Activated CD8-positive, alpha-beta memory T cell treated with anti-CD3 and anti-CD28 coated beads, Interleukin-2, amount 50 U/mL, for 24 hours (primary cell): ENCODE measurements around the gene TPRX2.
"Not testable (repeated sequence)": the region's sequence is repeated elsewhere in the genome, so short reads cannot be mapped to it uniquely, and the experiment has no call there.

Source experiments
- DNase-seq: peaks from one replicate; pipeline ENCODE4 v3.0.0-alpha.2; 2020; ENCODE audit errors: extremely low read depth

The TPRX2 gene

GRCh38 chr19:47858646-47859285, at the start of gene TPRX2:
Gene TPRX2, plus strand, starts transcription at chr19:47859235. Its CDS starts 12 bp downstream, at chr19:47859247.
- not testable (repeated sequence) for DNase-seq

- DNase-seq = peak; percentile 44
Observed at GRCh38 chr19:47813304-47813994, 45.6 kb upstream of the TPRX2 start.

- DNase-seq = no peak
Observed at GRCh38 chr19:47813995-47814328, 45.1 kb upstream of the TPRX2 start.

- DNase-seq = not testable (repeated sequence)
Observed at GRCh38 chr19:47816270-47816669, 42.8 kb upstream of the TPRX2 start.

GRCh38 chr19:47818221-47818620, 40.8 kb upstream of the TPRX2 start:
- DNase-seq = not testable (repeated sequence)

- no peak for DNase-seq
Observed at GRCh38 chr19:47819858-47820257, 39.2 kb upstream of the TPRX2 start.

- DNase-seq = no peak
Observed at GRCh38 chr19:47820410-47820809, 38.6 kb upstream of the TPRX2 start.

- no peak for DNase-seq
Observed at GRCh38 chr19:47821460-47822020, 37.5 kb upstream of the TPRX2 start, which contains the start of gene CRX. Gene CRX, plus strand, starts transcription at chr19:47821937. Its CDS starts 12,507 bp downstream, at chr19:47834444.

GRCh38 chr19:47824396-47824795, 34.6 kb upstream of the TPRX2 start:
- no peak for DNase-seq

GRCh38 chr19:47826800-47827199, 32.2 kb upstream of the TPRX2 start:
- DNase-seq = no peak

- no peak for DNase-seq
Observed at GRCh38 chr19:47832723-47833122, 26.3 kb upstream of the TPRX2 start.

- no peak for DNase-seq
Observed at GRCh38 chr19:47836038-47836437, 23.0 kb upstream of the TPRX2 start.

- no peak for DNase-seq
Observed at GRCh38 chr19:47839411-47839810, 19.6 kb upstream of the TPRX2 start.

- no peak for DNase-seq
Observed at GRCh38 chr19:47839913-47840312, 19.1 kb upstream of the TPRX2 start.

- DNase-seq = no peak
Observed at GRCh38 chr19:47842941-47843340, 16.1 kb upstream of the TPRX2 start.

- DNase-seq = no peak
Observed at GRCh38 chr19:47848425-47848822, 10.6 kb upstream of the TPRX2 start.

- DNase-seq = no peak
Observed at GRCh38 chr19:47848823-47849473, 10.1 kb upstream of the TPRX2 start.

- DNase-seq = no peak
Observed at GRCh38 chr19:47853003-47853402, 6.0 kb upstream of the TPRX2 start.

GRCh38 chr19:47854459-47854858, 4.6 kb upstream of the TPRX2 start:
- DNase-seq = no peak

GRCh38 chr19:47858231-47858630, 804 bp upstream of the TPRX2 start:
- not testable (repeated sequence) for DNase-seq

- DNase-seq = not testable (repeated sequence)
Observed at GRCh38 chr19:47859838-47860237, 803 bp downstream of the TPRX2 start.

- no peak for DNase-seq
Observed at GRCh38 chr19:47860602-47861297, 1.7 kb downstream of the TPRX2 start.
